H1 (cell line): ENCODE results near the gene MGAT5B. TPM values are rescaled to one million over a fixed set of nuclear protein-coding genes. Genes with fewer than 3 reads are reported as not detected.

ENCODE experiments used
- CTCF ChIA-PET: fragments of 300-600 bp; sonication (Branson Sonifier 250); formaldehyde crosslinking; loops from one replicate; lab custom pipeline; 2021; ENCODE audit not compliant: partially characterized antibody; lab: Charles Lee
- POLR2A ChIA-PET: fragments of 300-600 bp; sonication (Branson Sonifier 250); formaldehyde crosslinking; loops from one replicate; lab custom pipeline; 2021; ENCODE audit warnings: inconsistent platforms; ENCODE audit not compliant: partially characterized antibody; lab: Charles Lee
- DNase-seq, 2 experiments: peaks; one replicate each; pipeline versions ENCODE4 v3.0.0 to v3.0.0-alpha.2; 2010 to 2022; ENCODE audit warnings: low spot score in 2 of 2, low read depth in 1 of 2, mixed read lengths in 1 of 2
- FAIRE-seq: peaks from 2 replicates; lab custom pipeline; 2011; peaks lifted over from hg19 to GRCh38; lab: Jason Lieb, UNC
- H2AFZ ChIP-seq: 2 replicates; pipeline ENCODE4 v1.8.1; 2012; ENCODE audit warnings: low read length, inconsistent platforms
- H2AK5ac ChIP-seq: 2 replicates; pipeline ENCODE4 v1.6.1; 2013; ENCODE audit warnings: low read depth, low read length
- H2BK120ac ChIP-seq: replicated peaks from 2 replicates; pipeline ENCODE3; 2013; ENCODE audit warnings: low read depth, low read length, inconsistent platforms
- H2BK12ac ChIP-seq: 2 replicates; pipeline ENCODE4 v1.6.1; 2013; ENCODE audit warnings: low read depth, low read length
- H2BK15ac ChIP-seq: 2 replicates; pipeline ENCODE4 v1.6.1; 2013; ENCODE audit warnings: low read length
- H2BK20ac ChIP-seq: 2 replicates; pipeline ENCODE4 v1.6.1; 2013; ENCODE audit warnings: low read length
- H2BK5ac ChIP-seq: 2 replicates; pipeline ENCODE4 v1.6.1; 2013; ENCODE audit warnings: low read depth, low read length
- H3K14ac ChIP-seq: 2 replicates; pipeline ENCODE4 v1.6.1; 2013; ENCODE audit warnings: inconsistent platforms; ENCODE audit not compliant: insufficient read length
- H3K18ac ChIP-seq: 2 replicates; pipeline ENCODE4 v1.6.1; 2013; ENCODE audit warnings: low read length; ENCODE audit errors: extremely low read depth
- H3K23ac ChIP-seq: 2 replicates; pipeline ENCODE4 v1.6.1; 2013; ENCODE audit warnings: inconsistent platforms; ENCODE audit not compliant: insufficient read length
- H3K23me2 ChIP-seq: 2 replicates; pipeline ENCODE4 v1.6.1; 2013; ENCODE audit warnings: low read depth, low read length
- H3K27ac ChIP-seq: 2 replicates; pipeline ENCODE4 v1.6.1; 2011; ENCODE audit warnings: low read depth, low read length, inconsistent platforms
- H3K27me3 ChIP-seq, 4 experiments: replicated peaks in 1 of 4; 1 replicate in 1 of 4; 2 replicates in 3 of 4; pipeline versions ENCODE4 v1.6.1 to v1.8.1; 2011 to 2013; ENCODE audit warnings: low read length in 3 of 4, mild to moderate bottlenecking in 3 of 4, inconsistent platforms in 2 of 4, mixed read lengths in 2 of 4, moderate library complexity in 1 of 4; ENCODE audit not compliant: control insufficient read depth in 3 of 4, insufficient read depth in 3 of 4; ENCODE audit errors: extremely low read depth in 1 of 4
- H3K36me3 ChIP-seq, 4 experiments: 2 replicates each; pipeline versions ENCODE4 v1.6.1 to v1.8.1; 2011 to 2013; ENCODE audit warnings: mild to moderate bottlenecking in 4 of 4, low read length in 3 of 4, moderate library complexity in 2 of 4, control low read depth in 1 of 4, inconsistent platforms in 1 of 4; ENCODE audit not compliant: insufficient read depth in 4 of 4, control insufficient read depth in 2 of 4
- H3K4ac ChIP-seq: replicated peaks from 2 replicates; pipeline ENCODE3; 2013; ENCODE audit warnings: low read length, low read depth, mixed read lengths, inconsistent platforms; ENCODE audit not compliant: insufficient read length
- H3K4me1 ChIP-seq, 4 experiments: replicated peaks in 1 of 4; 1 replicate in 1 of 4; 2 replicates in 3 of 4; pipeline versions ENCODE4 v1.6.1 to v1.8.1; 2011 to 2013; ENCODE audit warnings: low read length in 3 of 4, inconsistent platforms in 2 of 4, mixed read lengths in 1 of 4; ENCODE audit not compliant: insufficient read depth in 4 of 4, control insufficient read depth in 3 of 4
- H3K4me2 ChIP-seq, 2 experiments: 2 replicates each; pipeline versions ENCODE4 v1.6.1 to v1.8.1; 2011 to 2013; ENCODE audit warnings: low read depth in 2 of 2, low read length in 2 of 2, control low read depth in 1 of 2, inconsistent platforms in 1 of 2, mild to moderate bottlenecking in 1 of 2; ENCODE audit not compliant: insufficient read depth in 1 of 2
- H3K4me3 ChIP-seq, 4 experiments: fragments of 200-600, 300-600 bp in 1 of 4; sonication (generic), shearing (Covaris generic), sonication (Bioruptor Twin) in 1 of 4; 2 replicates each; pipeline versions ENCODE4 v1.5.1 to v1.8.1; 2011 to 2016; ENCODE audit warnings: low read length in 4 of 4, low read depth in 3 of 4, control low read depth in 2 of 4, inconsistent platforms in 2 of 4, mild to moderate bottlenecking in 2 of 4, mixed read lengths in 1 of 4, moderate library complexity in 1 of 4; ENCODE audit not compliant: insufficient read depth in 2 of 4; ENCODE audit errors: extremely low read depth in 1 of 4
- H3K56ac ChIP-seq: replicated peaks from 2 replicates; pipeline ENCODE3; 2013; ENCODE audit warnings: low read depth, mild to moderate bottlenecking, mixed read lengths, low read length, inconsistent platforms; ENCODE audit not compliant: insufficient read length
- H3K79me1 ChIP-seq: 2 replicates; pipeline ENCODE4 v1.6.1; 2013; ENCODE audit warnings: low read depth, low read length, control low read depth
- H3K79me2 ChIP-seq, 2 experiments: 2 replicates each; pipeline versions ENCODE4 v1.6.1 to v1.8.1; 2012 to 2013; ENCODE audit warnings: low read length in 2 of 2, mild to moderate bottlenecking in 2 of 2, inconsistent platforms in 1 of 2; ENCODE audit not compliant: insufficient read depth in 2 of 2, control insufficient read depth in 1 of 2
- H3K9ac ChIP-seq, 4 experiments: replicated peaks in 1 of 4; 1 replicate in 1 of 4; 2 replicates in 3 of 4; pipeline versions ENCODE4 v1.6.1 to v1.8.1; 2011 to 2013; ENCODE audit warnings: low read depth in 3 of 4, low read length in 3 of 4, control low read depth in 2 of 4, mild to moderate bottlenecking in 2 of 4, moderate library complexity in 2 of 4, inconsistent platforms in 1 of 4; ENCODE audit errors: extremely low read depth in 1 of 4
- H3K9me3 ChIP-seq, 2 experiments: 2 replicates each; pipeline versions ENCODE4 v1.6.1 to v1.8.1; 2012 to 2013; ENCODE audit warnings: mild to moderate bottlenecking in 2 of 2, moderate library complexity in 2 of 2, control low read depth in 1 of 2, inconsistent platforms in 1 of 2, low read depth in 1 of 2, low read length in 1 of 2, mixed read lengths in 1 of 2; ENCODE audit not compliant: insufficient read depth in 2 of 2
- H4K20me1 ChIP-seq, 2 experiments: replicated peaks in 1 of 2; 2 replicates each; pipeline versions ENCODE3 to v1.8.1; 2011 to 2013; ENCODE audit warnings: inconsistent platforms in 2 of 2, low read length in 2 of 2, mild to moderate bottlenecking in 1 of 2; ENCODE audit not compliant: insufficient read depth in 2 of 2, control insufficient read depth in 1 of 2
- H4K5ac ChIP-seq: 2 replicates; pipeline ENCODE4 v1.6.1; 2013; ENCODE audit warnings: low read length, low read depth, mixed read lengths, inconsistent platforms; ENCODE audit not compliant: insufficient read length
- H4K8ac ChIP-seq: 2 replicates; pipeline ENCODE4 v1.8.0; 2013; ENCODE audit warnings: mild to moderate bottlenecking, moderate library complexity, low read length, inconsistent platforms; ENCODE audit not compliant: insufficient read depth; ENCODE audit errors: extremely low read depth
- H4K91ac ChIP-seq: replicated peaks from 2 replicates; pipeline ENCODE3; 2013; ENCODE audit warnings: low read length, mixed read lengths, inconsistent platforms; ENCODE audit not compliant: insufficient read length
- TAF7 ChIP-seq: optimal IDR thresholded peaks from 2 replicates; pipeline ENCODE3; 2011; ENCODE audit warnings: low read depth, mild to moderate bottlenecking, inconsistent platforms, low read length, moderate library complexity, borderline replicate concordance
- WGBS, 2 experiments: shearing (Covaris generic) in 1 of 2; methylation state at CpG; one replicate each; pipeline versions ENCODE4 v1.1.6 to v1.1.7; 2013 to 2015; ENCODE audit warnings: low lambda C conversion rate in 2 of 2, mixed read lengths in 2 of 2, inconsistent platforms in 1 of 2, low coverage in 1 of 2, missing lambda C conversion rate in 1 of 2; ENCODE audit not compliant: insufficient replicate concordance in 2 of 2, insufficient coverage in 1 of 2, insufficient read length in 1 of 2; ENCODE audit errors: extremely low coverage in 1 of 2, missing lambda C conversion rate in 1 of 2; 5-methylcytosine and 5-hydroxymethylcytosine counted together
- polyA plus RNA-seq, 7 experiments: library from polyadenylated mRNA; depleted of rRNA in 3 of 7; stranded (reverse) in 5 of 7; unstranded in 2 of 7; fragments of >200 nt in 5 of 7; fragments of 200-250 nt in 2 of 7; gene quantifications; 1 replicate in 5 of 7; 2 replicates in 1 of 7; 4 replicates in 1 of 7; pipeline versions ENCODE4 v1.2.1 to v1.2.3, GENCODE V29; 2011 to 2013; ENCODE audit warnings: missing spikeins in 2 of 7, mixed read lengths in 2 of 7
- total RNA-seq: library from RNA; stranded (reverse); fragmentation: NEBNext Ultra II Directional; extraction: Animal tissue kit (Norgen Biotek cat#: 25700); gene quantifications from 2 replicates; pipeline ENCODE4 v1.2.1, GENCODE V29; 2021
- TF ChIP-seq, protein P1 (sequence below): IDR thresholded peaks from 2 replicates; pipeline ENCODE4 v1.6.1; 2012; ENCODE audit warnings: inconsistent platforms
- TF ChIP-seq, protein P2 (sequence below): IDR thresholded peaks from 2 replicates; pipeline ENCODE4 v1.6.1; 2012; ENCODE audit warnings: low read length, inconsistent platforms

The MGAT5B gene
- total and polyA plus RNA-seq, 2 of the 8 experiments (the other 6 are each of a cell fraction or from before 2014, with no cell fraction given): 7.9 to 8.2 TPM

DNA sequence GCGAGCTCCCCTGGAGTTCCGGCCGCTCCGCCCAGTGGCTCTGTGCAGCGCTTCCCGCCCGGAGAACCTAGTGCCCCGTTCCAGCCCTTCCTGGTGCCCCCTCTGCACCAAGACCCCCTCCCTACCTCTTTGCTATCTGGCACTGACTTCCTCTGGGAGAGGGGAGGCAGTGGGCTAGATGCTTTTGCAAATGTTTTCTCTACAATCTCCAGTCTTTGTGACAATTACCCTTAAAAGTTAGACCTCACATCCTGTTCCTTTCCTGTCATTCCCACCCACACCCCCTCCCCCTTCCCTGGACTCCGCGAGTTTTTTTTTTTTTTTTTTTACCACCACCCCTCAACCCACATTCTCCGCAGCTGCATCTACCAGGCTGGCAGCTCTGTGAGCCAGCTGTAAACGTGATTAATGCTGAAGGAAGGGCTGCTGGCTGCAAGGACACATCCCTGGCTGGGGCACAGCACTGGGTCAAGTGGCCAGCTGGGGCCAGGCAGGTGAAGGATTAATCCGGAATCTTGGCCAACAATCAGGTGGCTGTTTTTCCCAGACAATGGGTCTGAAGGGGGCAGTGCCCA, 101.5 kb downstream of the MGAT5B start:
- DNase-seq: peak in 1 of 2 experiments; percentile 86

More for the DNA sequence above, 101.5 kb downstream of the MGAT5B start:
- FAIRE-seq: no peak
- Histone ChIP-seq H3K9ac (peak overlapping the region; percentile 35 to 79 (median 68); a peak in 6 of 7 replicates), H3K4me3 (peak overlapping the region; percentile 43 to 62 (median 49); a peak in 7 of 8 replicates), H2BK5ac (peak overlapping the region; percentile 82), H3K4me1 (peaks cover 8 to 25% (median 15%) of the 10 kb centered on the region in 4 experiments), H3K9me3 (no peaks in the 10 kb centered on the region), H2BK120ac (no peak overlapping the region), H3K27me3 (0 out of 7 replicates have a peak, but pooled peaks cover 0 to 2% (median 0%) of the 10 kb centered on the region in 4 experiments), H3K79me2 (no peaks in the 10 kb centered on the region)
- POLR2A ChIA-PET: interaction anchor here (0.6 to 3.1 kb wide), 21 partner anchors 8 to 1216 kb away, joined by 3 to 18 read pairs (median 4); partner anchors contain the start of genes MFSD11 and SRSF2
- TF ChIP-seq, protein P1, sequence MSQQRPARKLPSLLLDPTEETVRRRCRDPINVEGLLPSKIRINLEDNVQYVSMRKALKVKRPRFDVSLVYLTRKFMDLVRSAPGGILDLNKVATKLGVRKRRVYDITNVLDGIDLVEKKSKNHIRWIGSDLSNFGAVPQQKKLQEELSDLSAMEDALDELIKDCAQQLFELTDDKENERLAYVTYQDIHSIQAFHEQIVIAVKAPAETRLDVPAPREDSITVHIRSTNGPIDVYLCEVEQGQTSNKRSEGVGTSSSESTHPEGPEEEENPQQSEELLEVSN: 0 out of 2 replicates have a peak, but pooled peaks have one; percentile 80
- TF ChIP-seq TAF7: no peak
- TF ChIP-seq, protein P2, sequence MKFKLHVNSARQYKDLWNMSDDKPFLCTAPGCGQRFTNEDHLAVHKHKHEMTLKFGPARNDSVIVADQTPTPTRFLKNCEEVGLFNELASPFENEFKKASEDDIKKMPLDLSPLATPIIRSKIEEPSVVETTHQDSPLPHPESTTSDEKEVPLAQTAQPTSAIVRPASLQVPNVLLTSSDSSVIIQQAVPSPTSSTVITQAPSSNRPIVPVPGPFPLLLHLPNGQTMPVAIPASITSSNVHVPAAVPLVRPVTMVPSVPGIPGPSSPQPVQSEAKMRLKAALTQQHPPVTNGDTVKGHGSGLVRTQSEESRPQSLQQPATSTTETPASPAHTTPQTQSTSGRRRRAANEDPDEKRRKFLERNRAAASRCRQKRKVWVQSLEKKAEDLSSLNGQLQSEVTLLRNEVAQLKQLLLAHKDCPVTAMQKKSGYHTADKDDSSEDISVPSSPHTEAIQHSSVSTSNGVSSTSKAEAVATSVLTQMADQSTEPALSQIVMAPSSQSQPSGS: 0 out of 2 replicates have a peak, but pooled peaks have one; percentile 76
- TF ChIP-seq, all 59 proteins: peak for 2
- Histone ChIP-seq H4K5ac (peak overlapping the region; percentile 93), H2BK20ac (peak overlapping the region; percentile 3; the same call in 1 of the 2 replicates), H3K36me3 (no peaks in the 10 kb centered on the region), H3K79me1 (no peaks in the 10 kb centered on the region), H2AFZ (no peak overlapping the region), H3K18ac (peak overlapping the region; percentile 93), H4K8ac (peak overlapping the region; percentile 90), H3K23me2 (peaks cover 4% of the 10 kb centered on the region), H3K4ac (no peak overlapping the region), H3K56ac (peak overlapping the region; percentile 32), H3K27ac (peak overlapping the region; percentile 87), H3K23ac (no peak overlapping the region), H3K4me2 (peak overlapping the region; percentile 82 to 94), H3K14ac (no peak overlapping the region), H2BK12ac (peak overlapping the region; percentile 82; the same call in 1 of the 2 replicates), H2BK15ac (0 out of 2 replicates have a peak overlapping the region, but pooled peaks have one; percentile 81), H4K91ac (peak overlapping the region; percentile 69), H2AK5ac (no peak overlapping the region), H4K20me1 (no peaks in the 10 kb centered on the region)
- CTCF ChIA-PET: interaction anchor here (0.5 to 1.8 kb wide), 7 partner anchors 10 to 177 kb away, joined by 3 to 7 read pairs (median 4); no protein-coding TSS in a partner anchor
- WGBS, 2 experiments: 4% methylated on average over 11 of the region's 13 CpGs; no CpG with 5 or more reads in 1 of the 2 experiments
